GM18498 (cell line): ENCODE results near the gene EVL.
"Not testable (repeated sequence)": the region's sequence is repeated elsewhere in the genome, so short reads cannot be mapped to it uniquely, and the experiment has no call there.

Experiments
- ATAC-seq: cut with Tn5 transposase; IDR thresholded peaks from one replicate; pipeline ENCODE4 v1.9.1; 2021; ENCODE audit warnings: mild to moderate bottlenecking, moderate library complexity; ENCODE audit not compliant: unreplicated experiment

Gene EVL

GRCh38 chr14:100157548-100158232 lies 92.5 kb downstream of the EVL start:
- ATAC-seq: not testable (repeated sequence)

DNA sequence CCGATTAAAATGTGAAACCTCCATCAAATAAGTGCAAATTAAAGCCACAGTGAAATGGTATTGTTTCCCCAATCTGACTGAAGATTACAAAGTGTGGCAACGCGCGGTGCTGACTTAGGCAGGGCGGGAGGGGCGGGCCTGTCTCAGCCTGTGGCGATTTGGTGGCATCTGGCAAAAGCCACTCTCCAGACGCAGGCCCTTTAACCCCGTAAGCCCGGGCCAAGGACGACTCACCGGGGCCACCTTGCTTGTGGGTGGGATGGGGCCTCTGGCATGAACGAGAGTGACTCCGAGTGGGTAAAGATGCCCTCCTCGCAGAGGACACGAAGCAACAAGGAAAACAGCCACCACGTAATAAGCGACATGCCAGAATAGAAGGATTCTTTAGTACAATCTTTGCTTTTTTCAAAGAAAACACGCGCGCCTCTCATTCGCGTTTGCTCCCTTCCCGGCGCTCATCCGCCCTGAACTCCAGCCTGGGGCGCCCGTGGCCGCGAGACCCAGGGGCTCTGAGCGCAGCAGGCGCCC lies 93.4 kb downstream of the EVL start:
- no peak for ATAC-seq

- ATAC-seq: peak; percentile 62
These were observed 94.1 kb downstream of the EVL start, which contains the start of gene DEGS2 for GRCh38 chr14:100159094-100159864. DEGS2 (minus strand) TSS chr14:100159645; CDS start chr14:100159587, 58 bp downstream.

DNA sequence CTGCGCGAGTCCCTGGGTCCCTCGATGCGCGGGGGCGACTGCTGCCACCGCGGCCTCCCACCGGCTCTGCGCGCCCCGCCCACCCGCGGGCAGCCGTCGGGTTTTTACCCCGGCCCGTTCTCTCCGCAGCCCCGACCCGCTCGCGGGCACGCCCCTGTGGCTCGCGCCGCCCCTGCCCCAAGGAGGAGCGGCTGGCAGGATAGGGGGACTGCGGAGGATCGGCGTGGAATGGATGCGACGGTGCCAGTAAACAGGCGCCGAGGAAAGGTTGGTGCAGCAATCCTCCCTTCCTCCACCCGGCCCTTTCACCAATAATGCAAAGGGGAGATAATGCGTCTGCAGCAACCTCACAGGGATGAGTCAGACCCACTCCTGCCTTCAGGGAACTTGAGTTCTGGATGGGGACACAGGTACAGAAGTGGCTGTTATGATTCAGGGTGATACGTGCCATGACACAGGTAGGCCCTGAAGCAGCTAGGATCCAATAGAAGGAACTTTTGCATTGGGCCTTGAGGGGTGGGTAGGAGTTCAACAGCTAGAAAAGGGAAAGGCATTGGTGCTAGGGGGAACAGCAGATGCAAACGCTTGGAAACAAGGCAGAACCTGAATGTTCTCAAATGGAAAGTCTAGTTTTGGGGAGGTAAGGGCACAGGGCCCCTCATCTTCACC lies 94.8 kb downstream of the EVL start:
- peak; percentile 27 for ATAC-seq

DNA sequence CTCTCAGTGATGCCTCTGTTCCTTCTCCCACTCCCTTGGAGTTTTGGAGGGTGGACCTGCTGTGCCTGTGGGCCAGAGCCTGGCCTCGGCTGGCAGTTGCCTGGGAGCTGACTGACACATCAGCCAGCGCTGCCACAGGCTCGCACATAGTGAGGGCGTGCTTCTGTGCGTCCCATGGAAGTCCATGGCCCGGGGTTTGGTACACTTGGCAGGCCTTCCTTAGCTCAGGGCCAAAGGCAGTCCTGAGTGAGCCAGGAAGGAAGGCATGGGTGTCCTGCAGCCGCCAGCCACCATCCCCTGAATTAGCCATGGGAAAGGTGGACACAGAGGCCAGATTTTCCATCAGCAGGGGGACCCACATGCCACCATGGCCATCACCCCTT lies 95.3 kb downstream of the EVL start:
- no peak for ATAC-seq

- ATAC-seq: no peak
These were observed 100.2 kb downstream of the EVL start for GRCh38 chr14:100165376-100165775.

DNA sequence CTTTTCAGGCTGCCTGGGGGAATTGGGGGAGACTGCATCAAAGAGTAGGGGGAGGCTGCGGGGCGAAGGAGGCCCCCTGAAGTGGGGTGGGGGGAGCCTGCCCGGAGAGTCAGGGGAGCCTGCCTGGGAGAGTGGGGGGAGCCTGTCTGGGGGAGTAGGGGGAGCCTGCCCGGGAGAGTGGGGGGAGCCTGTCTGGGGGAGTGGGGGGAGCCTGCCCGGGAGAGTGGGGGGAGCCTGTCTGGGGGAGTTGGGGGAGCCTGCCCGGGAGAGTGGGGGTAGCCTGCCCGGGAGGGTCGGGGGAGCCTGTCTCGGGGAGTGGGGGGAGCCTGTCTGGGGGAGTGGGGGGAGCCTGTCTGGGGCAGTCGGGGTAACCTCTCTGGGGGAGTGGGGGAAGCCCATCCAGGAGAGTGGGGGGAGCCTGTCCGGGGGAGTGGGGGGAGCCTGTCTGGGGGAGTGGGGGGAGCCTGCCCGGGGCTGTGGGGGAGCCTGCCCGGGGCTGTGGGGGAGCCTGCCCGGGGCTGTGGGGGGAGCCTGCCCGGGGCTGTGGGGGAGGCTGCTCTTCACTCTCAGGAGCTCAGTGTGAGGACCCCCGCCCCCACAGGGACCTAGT lies 100.7 kb downstream of the EVL start:
- ATAC-seq: no peak

DNA sequence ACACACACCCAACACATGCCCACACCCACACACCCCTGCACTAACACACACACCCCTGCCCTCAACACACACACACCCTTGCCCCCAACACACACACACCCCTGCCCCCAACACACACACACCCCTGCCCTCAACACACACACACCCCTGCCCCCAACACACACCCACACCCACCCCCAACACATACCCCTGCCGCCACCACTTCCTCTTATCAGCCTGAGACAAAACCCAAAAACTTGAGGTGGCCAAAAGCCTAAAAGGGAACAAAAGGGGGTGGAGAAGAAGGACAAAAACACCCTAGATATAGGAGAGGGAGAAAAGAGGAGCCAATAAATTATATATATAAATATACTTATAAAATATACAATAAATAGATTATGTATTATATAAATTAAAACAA lies 103.3 kb downstream of the EVL start:
- ATAC-seq: no peak

GRCh38 chr14:100170880-100171279 lies 105.7 kb downstream of the EVL start:
- no peak for ATAC-seq

DNA sequence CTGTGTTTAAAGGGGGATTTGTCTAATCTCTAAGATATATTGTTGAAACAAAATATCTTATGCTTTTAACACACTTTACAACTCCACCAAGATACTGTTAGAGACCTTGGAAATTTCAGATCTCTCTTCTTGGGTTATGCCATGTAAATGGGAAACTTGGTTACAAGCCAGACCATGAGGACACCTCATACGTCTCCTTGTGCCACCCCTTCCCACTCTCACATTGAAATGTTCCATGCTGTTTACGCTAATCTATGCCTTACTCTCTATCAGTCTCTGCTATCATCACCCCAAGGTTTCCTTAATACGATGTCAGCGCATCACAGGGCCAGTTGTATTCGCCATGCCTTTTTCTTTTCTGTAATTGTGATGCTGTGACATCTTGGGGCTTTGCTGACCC lies 107.6 kb downstream of the EVL start:
- ATAC-seq: no peak

- ATAC-seq: no peak
These were observed 108.1 kb downstream of the EVL start for GRCh38 chr14:100173353-100173752.

DNA sequence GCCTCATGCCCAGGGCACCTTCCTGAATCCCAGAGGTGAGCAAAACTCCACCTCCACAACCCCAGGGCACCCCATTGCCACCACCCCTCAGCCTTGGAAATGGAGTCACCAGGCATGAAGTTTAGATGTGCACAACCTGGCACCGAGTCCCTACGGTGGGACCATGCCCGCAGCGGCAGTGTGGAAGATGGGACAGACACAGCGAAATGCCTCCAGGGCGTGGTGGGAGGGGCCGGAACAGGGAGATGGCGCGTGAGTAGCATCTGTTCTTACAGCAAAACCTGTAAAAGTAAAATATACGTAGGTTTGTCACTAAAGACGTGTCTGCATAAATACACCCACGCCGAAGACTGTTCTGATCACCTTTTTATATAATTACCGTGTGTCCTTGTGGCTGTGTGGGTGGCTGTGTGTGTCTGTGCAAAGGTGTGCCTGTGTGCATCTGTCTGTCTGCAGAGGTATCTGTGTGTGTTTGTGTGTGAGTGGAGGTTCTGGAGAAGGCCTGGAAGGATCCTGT lies 111.6 kb downstream of the EVL start:
- ATAC-seq: no peak

- ATAC-seq: no peak
These were observed 113.5 kb downstream of the EVL start for GRCh38 chr14:100178691-100179090.

DNA sequence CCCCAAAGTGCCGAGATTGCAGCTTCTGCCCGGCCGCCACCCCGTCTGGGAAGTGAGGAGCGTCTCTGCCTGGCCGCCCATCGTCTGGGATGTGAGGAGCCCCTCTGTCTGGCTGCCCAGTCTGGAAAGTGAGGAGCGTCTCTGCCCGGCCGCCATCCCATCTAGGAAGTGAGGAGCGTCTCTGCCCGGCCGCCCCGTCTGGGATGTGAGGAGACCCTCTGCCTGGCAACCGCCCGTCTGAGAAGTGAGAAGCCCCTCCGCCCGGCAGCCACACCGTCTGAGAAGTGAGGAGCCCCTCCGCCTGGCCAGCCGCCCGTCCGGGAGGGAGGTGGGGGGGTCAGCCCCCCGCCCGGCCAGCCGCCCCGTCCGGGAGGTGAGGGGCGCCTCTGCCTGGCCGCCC lies 115.4 kb downstream of the EVL start:
- ATAC-seq: not testable (repeated sequence)

DNA sequence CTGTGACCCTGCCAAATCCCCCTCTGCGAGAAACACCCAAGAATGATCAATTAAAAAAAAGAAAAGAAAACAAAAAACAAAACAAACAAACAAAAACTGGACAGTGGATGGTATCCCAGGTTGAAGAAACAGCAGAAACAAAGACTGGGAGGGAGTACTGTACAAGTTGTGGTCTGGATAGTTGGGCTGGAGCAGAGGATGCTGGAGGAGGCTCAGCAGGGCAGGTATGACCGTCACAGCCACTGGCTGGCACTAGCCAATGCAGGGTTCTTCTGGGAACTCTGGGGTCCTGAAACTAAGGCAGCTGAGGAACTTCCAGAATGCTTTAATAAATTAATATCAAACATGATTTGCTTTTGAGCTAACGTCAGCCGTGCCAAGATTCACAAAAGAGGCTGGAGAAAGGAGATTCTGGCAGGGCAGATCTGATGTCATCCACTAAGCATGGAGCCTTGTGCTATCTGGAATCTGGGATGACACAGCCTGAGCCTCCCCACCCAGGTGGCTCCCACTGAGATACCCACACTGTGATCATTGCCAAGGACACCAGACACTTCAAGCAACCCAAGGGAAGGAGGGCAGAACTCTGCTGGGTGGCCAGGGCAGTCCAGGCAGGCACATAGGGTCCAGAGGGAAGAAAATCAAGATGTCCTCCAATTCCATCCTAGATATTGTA lies 116.8 kb downstream of the EVL start:
- not testable (repeated sequence) for ATAC-seq

DNA sequence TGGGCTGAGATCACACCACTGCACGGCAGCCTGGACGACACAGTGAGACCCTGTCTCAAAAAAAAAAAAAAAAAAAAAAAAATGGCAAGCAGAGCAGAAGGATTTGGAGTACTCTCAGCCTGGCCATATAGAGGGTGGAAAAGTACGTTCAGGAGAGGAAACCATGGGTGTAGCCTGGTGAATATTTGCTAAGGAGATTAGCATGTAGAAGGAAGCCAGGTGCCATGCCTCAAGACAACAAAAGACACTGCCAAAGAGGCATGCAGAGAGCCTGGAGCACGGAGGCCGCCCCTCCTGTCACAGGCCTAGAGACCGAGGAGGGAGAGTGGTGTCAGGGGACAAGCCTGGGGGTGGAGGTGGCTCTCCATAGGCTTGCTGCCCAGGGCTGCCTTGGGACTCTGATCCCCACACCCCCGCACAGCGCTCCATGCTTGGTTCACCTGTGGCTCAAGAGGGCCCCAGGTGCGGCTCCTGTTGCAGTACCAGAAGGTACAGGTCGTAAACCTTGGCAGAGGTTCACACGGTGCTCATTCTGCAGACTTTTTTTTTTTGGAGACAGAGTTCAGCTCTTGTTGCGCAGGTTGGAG lies 122.1 kb downstream of the EVL start:
- ATAC-seq: no peak

- ATAC-seq: no peak
These were observed 123.3 kb downstream of the EVL start for GRCh38 chr14:100188392-100189030.

GRCh38 chr14:100190126-100190525 lies 124.9 kb downstream of the EVL start:
- no peak for ATAC-seq

- ATAC-seq: no peak
These were observed 126.5 kb downstream of the EVL start for GRCh38 chr14:100191584-100192249.
